ENCODE data around the gene ACSM3. TPM values are rescaled to one million over a fixed set of nuclear protein-coding genes. Genes with fewer than 3 reads are reported as not detected.
"Not testable (repeated sequence)": the region's sequence is repeated elsewhere in the genome, so short reads cannot be mapped to it uniquely, and the experiment has no call there.

The ACSM3 gene, protein sequence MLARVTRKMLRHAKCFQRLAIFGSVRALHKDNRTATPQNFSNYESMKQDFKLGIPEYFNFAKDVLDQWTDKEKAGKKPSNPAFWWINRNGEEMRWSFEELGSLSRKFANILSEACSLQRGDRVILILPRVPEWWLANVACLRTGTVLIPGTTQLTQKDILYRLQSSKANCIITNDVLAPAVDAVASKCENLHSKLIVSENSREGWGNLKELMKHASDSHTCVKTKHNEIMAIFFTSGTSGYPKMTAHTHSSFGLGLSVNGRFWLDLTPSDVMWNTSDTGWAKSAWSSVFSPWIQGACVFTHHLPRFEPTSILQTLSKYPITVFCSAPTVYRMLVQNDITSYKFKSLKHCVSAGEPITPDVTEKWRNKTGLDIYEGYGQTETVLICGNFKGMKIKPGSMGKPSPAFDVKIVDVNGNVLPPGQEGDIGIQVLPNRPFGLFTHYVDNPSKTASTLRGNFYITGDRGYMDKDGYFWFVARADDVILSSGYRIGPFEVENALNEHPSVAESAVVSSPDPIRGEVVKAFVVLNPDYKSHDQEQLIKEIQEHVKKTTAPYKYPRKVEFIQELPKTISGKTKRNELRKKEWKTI
- 1.5 TPM for total RNA-seq

DNA sequence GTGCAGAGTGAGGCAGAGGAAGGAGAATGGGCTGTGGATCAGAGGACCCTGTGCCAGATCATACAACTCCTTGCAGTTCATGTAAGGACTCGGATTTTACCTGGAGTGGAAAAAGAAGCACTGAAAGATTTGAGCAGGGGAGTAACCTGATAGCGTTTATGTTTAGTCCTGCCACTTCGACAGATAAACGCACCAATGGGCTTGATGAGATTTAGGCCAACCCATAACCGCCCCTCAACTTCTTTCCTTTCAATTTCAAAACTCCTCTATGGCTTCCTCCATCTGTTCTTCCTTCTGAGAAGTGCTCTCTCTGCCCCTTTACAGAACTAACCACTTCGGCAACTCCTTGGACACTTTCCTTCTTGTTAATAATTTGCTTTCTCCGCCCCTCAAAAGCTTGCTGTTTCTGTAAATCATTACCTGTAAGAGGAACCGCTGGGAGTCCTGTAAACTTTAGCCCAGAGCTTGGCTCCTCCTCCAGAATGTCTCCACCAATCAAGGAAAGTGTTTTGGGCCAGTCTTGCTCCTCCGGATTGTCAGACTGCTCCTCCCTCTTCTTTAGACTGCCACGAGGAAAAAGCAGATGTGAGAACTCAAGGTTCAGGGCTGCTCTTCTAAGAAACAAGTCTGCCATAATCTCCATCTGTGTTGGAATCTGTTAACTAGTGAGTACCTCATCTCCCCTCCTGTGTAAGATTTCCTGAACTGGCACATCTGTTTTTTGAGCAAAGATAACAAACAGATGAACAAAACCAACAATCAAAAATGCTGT is at the start of gene ACSM3:
ACSM3 (plus strand) TSS at position 554 of the 772 bp plus-strand sequence. CDS start 6,021 bp downstream, outside the sequence.
- peak; percentile 92 for ATAC-seq

DNA sequence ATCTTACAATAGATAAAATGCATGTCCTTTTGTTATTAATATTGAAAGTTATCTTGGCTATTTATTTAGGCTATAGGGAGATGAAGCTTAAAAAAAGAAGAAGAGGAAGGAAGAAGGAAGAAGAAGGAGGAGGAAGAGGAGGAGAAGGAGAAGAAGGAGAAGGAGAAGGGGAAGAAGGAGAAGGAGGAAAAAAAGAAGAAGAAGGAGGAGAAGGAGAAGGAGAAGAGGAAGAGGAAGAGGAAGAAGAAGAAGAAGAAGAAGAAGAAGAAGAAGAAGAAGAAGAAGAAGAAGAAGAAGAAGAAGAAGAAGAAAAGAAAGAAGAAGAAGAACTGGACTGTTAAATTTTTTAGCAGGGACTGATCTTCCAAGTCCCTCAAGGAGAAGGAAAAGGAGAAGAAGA is 46.1 kb upstream of the ACSM3 start:
- ATAC-seq = not testable (repeated sequence)

DNA sequence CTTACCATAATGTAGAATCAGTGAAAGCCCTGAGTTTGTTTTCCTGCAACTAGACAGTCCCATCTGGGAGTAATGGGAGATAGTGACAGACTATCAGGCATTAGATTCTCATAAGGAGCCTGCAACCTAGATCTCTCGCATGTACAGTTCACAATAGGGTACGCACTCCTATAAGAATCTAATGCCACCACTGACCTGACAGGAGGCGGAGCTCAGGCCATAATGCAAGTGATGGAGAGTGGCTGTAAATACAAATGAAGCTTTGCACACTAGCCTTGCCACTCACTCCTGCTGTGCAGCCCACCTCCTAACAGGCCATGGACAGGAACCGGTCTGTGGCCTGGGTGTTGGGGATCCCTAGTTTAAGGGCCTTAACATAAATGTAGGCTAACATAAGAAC is 43.6 kb upstream of the ACSM3 start:
- no peak for ATAC-seq

DNA sequence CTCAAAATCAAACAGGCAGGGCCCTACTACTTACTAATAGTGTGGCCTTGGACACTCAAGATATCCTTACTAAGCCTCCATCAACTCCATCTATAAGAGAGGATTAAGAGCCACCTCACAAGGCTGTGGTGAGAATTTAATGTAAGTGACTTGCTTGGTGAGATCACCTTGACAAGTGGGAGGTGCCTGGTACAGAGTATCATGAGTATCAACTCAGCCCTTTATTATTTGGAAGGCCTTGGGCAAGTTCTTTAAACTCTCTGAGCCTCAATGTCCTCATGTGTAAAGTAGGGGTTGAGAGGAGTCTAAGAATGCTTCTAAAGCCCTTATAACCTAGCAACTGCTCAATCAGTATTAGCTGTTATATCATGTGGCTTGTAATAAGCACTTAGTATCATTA is 37.2 kb upstream of the ACSM3 start:
- ATAC-seq = no peak

DNA sequence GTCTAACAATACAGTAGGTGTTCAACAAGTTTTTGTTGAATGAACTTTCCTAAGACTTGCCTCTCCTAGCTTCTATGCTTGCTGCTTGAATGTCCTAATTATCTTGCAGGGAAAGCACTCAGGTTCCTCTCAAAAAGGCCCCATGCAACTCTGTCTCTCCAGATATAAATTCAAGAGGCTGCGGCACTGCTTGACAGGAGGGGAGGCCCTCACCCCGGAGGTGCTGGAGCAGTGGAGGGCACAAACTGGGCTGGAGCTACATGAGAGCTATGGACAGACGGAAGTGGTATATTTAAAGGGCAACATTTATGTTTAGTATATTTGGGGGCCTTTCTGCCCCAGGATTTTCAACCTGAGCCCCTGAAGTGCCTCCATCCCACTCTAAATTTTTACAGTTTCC is 36.6 kb upstream of the ACSM3 start:
- no peak for ATAC-seq

DNA sequence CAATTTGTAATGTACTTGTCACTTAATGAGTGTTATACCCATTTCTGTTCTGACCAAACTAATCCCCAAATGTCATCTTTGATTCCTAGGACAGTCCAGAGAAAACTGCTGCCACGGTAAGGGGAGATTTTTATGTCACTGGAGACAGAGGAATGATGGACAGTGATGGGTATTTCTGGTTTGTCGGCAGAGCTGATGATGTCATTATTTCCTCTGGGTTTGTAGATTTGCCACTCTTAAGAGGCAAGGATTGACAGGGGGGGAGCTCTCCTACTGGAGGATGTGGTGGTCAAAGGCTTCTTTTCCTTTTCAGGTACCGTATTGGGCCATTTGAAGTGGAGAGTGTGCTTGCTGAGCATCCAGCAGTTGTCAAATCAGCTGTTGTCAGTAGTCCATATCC is 34.7 kb upstream of the ACSM3 start:
- no peak for ATAC-seq

DNA sequence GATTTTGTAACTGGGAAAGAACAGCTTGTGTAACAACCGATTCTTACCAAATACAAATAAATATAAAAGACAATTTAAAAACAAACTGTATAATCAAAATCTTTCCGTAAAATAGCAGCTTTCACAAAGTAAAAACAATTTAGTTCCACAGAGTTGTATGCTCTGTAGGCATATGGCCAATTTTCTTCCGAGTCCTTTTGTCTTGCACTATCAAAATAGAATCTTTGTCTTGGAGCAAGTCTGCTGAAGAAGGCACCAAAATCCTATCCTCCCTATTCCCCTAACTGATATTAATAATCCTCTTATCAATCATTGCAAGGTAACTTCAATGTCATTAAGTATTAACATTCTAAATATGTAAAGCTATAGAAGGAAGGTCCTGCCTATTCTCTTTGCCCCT is 29.8 kb upstream of the ACSM3 start:
- no peak for ATAC-seq

DNA sequence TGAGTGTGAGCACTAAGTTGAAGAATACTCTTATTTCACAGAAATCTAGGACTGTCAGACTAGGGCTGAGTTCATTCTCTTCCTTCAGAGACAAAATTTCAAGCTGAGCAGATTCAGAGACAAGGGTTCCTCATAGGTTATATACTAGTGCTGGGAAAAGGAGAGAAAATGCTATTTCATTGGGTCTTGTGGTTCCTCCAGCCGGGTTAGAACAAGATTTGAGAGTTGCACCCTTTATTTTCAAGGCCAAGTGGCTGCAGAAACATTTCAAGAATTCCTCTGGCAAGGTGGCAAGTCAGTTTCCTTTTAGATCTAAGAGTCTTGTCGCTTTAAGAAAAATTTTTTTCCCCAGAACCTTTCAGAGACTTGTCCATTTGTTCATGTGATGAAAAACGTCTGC is 29.0 kb upstream of the ACSM3 start:
- no peak for ATAC-seq

DNA sequence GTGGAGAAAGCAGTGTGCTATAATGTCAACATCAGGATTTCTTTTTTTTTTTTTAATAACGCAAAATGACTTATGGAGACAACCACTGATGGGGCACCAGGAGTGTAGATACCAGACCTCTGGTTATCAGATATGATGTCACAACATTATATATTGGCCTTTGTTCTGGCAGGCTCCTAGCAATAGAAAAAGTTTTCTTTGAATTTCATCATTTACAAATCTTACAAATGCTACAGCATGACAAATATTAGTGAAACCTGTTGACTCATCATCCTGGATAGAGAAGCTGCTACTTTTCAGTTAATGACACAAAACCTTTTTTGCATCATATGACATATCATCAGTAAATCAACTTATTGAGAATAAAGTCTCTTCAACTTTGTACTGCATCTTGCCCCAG is 28.3 kb upstream of the ACSM3 start:
- no peak for ATAC-seq

DNA sequence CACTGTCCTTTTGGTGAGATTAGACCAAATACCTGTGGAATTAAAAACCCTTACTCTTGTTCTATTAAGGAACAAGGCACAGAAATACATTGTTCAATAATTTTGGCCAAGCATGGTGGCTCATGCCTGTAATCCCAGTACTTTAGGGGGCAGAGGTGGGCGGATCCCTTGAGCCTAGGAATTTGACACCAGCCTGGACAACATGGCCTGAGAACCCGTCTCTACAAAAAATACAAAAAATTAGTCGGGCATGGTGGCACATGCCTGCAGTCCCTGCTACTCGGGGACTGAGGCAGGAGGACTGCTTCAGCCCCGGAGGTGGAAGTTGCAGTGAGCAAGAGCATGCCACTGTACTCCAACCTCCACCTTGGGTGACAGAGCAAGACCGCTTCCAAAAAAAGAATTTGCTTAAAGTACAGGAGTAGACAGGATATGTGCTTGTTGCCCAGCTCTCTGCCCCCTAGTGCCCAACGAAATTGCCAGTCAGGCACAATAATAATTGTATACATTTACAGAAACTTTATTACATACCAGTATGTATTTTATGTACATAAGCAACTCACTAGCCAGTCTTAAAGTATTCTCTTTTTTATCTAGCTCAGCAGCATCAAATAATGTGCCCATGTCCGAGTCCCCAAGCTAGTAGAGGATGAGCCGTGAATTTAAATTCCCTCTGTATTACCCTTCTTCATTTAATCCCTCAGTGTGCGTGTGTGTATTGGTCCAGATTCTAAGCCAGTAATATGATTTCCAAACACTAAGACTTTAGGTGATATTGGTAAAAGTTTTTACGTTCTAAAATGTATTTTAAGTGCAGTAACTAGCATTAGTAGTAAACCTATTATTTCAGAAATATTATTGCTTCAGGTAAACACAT is 23.6 kb upstream of the ACSM3 start:
- ATAC-seq = peak; percentile 41

DNA sequence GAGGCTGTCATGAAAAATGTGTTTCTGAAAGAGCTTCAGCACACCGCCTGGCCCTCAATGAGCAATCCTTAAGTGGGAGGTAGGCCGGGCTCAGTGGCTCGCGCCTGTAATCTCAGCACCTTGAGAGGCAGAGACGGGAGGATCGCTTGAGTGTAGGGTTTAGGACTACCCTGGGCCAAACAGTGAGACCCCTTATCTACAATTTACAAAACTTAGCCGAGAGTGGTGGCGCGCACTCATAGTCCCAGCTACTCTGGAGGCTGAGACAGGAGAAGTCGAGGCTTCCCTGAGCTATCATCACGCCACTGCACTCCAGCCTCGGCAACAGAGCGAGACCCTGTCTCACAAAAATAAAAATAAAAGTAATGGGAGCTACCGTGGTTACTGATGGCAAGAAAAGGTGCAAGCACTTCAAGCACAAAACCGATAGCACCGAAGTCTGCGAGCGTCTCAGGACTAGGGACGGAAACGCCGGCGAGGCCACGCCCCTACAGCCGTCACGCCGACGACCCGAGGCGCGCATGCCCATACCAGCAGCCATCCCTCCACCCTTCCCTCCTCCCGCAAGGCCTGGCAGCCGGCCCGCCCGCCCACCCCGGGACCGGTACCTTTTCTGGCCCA is 22.8 kb upstream of the ACSM3 start:
- peak; percentile 90 for ATAC-seq

DNA sequence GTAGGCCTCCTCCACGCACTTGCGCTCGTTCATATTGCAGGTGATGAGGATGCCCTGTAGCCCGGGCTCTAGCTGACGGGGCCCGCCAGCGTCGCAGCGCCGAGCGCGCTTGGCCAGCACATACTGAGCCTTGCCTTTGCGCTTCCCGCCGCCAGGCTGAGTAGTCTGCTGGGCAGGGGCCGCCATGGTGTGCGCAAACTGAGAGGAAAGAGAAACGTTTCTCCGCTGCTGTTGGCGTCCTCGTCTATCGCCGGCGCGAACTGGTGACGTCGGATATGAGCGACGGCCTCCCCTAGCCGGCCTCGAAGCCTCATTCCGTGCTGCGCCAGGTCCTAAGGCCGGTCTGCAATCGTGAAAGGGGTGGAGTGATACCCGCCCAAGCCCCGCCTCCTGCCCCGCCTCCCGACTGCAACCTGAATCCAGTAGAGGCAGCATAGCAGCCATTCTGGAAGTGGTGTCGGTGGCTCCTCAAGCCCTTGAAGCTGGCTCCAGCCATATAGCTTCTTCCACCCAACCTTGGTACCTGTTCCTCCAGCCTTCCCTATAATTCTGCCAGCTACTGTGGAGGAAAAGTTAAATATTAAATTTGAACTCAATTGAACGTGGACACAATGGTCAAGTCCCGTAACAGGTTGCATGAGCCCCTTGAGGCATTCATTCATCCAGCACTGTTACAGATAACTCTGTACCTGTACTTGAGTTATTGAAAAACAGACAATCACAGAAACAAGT is 22.1 kb upstream of the ACSM3 start, which contains the start of gene THUMPD1:
THUMPD1 (minus strand) TSS at position 265 of the 732 bp plus-strand sequence; CDS start at position 186, 79 bp downstream.
- peak; percentile 96 for ATAC-seq

DNA sequence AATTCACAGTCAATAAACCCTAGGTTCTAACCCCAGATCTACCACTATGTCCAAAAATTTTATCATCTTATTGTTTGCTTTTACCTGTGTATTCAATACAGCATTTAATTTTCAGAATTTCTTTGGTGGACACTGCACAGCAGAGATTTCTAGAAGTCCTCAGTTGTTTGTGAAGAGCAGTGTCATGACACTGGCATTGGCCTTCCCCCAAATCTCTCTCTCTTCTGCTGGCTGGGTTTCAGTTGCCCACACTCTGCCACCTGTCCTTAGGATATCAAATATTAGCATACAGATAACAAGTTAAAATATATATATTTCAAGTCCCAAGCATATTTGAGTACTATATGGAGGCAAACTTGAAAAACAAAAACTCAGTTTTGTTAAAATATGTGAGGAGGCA is 20.2 kb upstream of the ACSM3 start:
- no peak for ATAC-seq

DNA sequence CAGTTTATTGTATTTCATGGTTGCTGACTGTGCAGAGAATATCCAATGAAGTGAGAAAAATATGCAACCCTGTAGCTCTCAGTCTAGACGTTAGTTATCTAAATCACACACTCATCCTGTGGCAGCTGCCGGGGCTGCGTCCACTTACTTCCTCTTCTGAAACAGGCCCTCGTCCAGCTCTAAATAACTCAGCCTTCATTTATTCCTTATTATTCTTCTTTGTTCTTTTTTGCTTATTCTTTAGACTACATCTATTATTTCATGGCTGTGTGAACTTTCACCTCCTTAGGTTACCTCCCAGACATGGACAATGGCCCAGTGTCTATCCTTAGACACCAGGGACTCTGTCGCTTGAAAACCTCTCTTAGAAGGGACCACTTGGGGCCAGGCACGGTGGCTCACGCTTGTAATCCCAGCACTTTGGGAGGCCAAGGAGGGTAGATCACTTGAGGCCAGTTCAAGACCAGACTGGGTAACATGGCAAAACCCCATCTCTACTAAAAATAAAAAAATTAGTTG is 18.8 kb upstream of the ACSM3 start:
- no peak for ATAC-seq

DNA sequence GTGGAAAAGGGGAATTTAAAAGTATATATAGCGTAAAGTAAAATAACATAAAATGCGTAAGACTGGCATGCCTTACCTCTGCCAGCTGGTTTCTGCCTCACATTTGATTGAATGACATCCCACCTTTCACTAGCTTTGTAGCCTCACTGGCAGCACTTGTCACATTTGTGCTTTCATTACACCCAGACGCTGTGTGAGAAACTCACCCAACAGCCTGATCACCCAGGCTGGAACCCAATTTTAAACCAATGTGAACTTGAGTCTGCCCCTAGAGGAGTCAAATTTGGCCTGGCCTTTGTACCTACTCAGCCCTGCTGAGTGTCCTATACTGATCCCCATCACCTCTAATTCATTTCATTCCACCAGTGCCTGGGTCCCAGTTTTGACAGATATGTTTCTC is 17.4 kb upstream of the ACSM3 start:
- no peak for ATAC-seq

DNA sequence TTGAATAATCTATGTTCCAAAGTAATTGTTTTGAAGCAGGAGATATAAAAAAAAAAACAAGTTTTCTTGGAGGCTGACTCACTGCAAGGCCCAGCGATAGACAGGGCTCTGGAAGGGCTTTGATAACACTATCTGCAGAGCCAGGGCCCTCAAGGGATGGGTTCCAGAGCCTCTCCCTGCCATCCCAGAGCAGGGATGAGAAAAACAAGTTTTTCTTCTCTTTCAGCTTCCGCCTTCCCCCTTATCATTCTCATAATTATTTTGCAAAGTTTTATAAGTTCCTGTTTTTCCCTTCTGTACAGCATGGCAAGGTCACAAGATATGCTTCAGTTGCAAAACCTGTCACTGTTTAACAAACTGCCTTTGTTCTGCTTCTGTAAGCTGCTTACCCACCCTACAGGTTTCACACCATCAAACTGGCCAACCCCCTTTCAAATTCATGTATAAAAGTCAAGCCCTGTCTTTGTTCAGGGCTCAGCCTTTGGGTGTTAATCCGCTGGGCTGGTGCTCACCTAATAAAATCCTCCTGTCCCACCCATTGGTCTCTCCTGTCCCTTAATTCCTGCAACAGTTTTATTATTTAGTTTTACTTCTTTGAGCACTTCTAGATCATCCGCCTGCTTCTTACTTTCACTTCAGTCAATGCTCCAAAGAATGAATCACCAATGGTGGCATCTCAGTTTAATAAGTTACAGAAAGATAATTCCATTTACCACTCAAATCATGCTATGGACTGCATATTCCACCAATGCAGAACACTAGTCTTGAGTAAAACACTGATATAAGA is 16.6 kb upstream of the ACSM3 start:
- ATAC-seq = peak; percentile 47

DNA sequence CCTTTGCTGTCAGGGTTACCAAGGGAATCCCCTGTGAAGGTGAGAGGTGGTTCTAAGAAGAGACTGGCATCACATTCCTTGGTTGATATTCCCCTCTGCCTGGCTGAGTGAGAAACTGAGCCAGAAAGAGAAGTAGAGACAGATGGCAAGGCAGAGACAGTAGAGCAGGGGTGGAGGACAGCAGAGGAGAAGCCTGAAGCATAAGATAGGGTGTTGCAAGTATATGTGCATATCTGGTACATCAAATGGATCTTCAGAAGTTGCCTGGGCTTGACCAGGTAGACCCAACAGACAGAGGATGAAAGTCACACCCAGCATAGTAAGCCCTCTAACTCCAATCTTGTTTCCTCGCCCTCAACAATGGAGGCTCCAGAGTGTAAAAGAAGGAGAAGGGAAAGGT is 14.3 kb upstream of the ACSM3 start:
- ATAC-seq = no peak

DNA sequence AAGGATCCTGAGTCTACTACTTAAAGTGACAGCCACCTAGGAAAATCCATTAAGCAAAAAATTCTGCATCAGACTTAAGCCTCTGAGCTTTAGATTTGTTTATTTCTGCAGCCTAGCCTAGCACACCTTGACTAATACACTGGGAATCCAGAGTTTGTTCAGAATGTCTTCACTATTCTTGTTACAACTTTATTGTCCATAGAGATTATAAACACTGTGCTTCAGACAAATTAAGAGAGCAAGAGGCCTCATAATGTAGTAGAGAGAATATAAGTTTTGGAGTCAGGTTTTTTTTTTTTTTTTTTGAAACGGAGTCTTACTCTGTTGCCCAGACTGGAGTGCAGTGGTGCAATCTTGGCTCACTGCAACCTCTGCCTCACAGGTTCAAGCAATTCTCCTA is 13.3 kb upstream of the ACSM3 start:
- ATAC-seq = no peak

DNA sequence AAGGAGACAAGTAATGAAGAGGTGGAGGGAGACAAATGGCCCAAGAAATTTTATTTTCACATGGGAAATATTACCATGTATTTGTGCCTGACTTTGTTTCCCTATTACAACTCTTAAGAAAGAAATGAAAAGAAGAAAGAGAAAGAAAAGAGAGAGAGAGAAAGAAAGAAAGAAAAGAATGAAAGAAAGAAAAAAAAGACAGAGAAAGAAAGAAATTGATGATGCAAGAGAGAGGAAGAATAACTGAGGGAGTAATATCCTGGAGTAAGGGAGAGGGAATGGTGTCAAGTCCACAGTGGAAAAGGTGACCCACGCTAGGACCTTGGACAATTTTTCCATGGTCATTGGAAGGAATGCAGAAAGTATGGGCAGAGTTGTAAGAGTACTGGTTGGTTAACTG is 10.1 kb upstream of the ACSM3 start:
- no peak for ATAC-seq

DNA sequence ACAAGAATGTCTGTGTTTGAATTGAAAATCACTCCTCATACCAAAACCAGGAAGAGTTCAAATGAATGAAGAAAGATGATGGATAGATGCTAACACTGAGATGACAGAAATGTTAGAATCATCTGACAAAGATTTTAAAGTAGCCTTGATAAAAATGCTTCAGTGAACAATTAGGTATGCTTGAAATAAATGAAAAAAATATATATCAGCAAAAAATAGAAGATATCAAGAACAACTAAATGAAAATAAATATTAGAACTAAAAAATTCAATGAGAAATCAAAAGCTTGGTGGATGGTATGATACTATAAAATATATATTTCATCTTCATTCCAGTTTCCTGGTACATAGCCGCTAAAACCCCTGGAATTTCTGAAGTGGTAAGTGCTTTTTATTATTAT is 8.6 kb upstream of the ACSM3 start:
- no peak for ATAC-seq
